HL-60 (cell line): ENCODE data around the gene DIP2C.

Experiments used
- DNase-seq, 2 experiments: peaks; one replicate each; pipeline ENCODE4 v3.0.0-alpha.2; 2010 to 2020; ENCODE audit warnings: low read depth in 1 of 2, low spot score in 1 of 2
- H3K27ac ChIP-seq: fragments of 250-450 bp; sonication (Bioruptor Pico); replicated peaks from 2 replicates; pipeline ENCODE4 v1.5.1; 2020; ENCODE audit warnings: mild to moderate bottlenecking, moderate library complexity
- H3K27me3 ChIP-seq: fragments of 250-450 bp; sonication (Bioruptor Pico); 2 replicates; pipeline ENCODE4 v1.5.1; 2021; ENCODE audit warnings: mild to moderate bottlenecking, moderate library complexity; ENCODE audit not compliant: insufficient read depth, poor library complexity, severe bottlenecking
- H3K4me3 ChIP-seq: replicated peaks from 2 replicates; pipeline ENCODE4 v1.5.1; 2011; ENCODE audit warnings: mild to moderate bottlenecking, control low read depth, low read length; ENCODE audit not compliant: insufficient read depth
- CTCF ChIP-seq: IDR thresholded peaks from one replicate; pipeline ENCODE4 v1.5.1; 2011; ENCODE audit warnings: low read length, control low read depth, inconsistent platforms; ENCODE audit not compliant: insufficient read depth
- GABPA ChIP-seq: IDR thresholded peaks from 2 replicates; pipeline ENCODE4 v1.6.1; 2012; ENCODE audit warnings: low read depth
- POLR2AphosphoS5 ChIP-seq: IDR thresholded peaks from 2 replicates; pipeline ENCODE4 v1.6.1; 2012; ENCODE audit warnings: low read depth
- REST ChIP-seq: IDR thresholded peaks from 2 replicates; pipeline ENCODE4 v1.6.1; 2012; ENCODE audit warnings: low read depth; ENCODE audit not compliant: insufficient replicate concordance
- SPI1 ChIP-seq: IDR thresholded peaks from 2 replicates; pipeline ENCODE4 v1.6.1; 2012; ENCODE audit warnings: low read depth, mild to moderate bottlenecking, borderline replicate concordance

The DIP2C gene

GRCh38 chr10:385571-386300, 303.7 kb downstream of the DIP2C start:
- TF ChIP-seq SPI1 (no peak), REST (no peak), POLR2AphosphoS5 (no peak)
- no peak overlapping the region for H3K4me3 ChIP-seq
- no peak for DNase-seq
- H3K27ac ChIP-seq = no peak overlapping the region
- no peaks in the 10 kb centered on the region for H3K27me3 ChIP-seq

GRCh38 chr10:384538-385305, 304.7 kb downstream of the DIP2C start:
- DNase-seq = no peak
- H3K27ac ChIP-seq = no peak overlapping the region
- H3K27me3 ChIP-seq = no peaks in the 10 kb centered on the region
- TF ChIP-seq GABPA (no peak), CTCF (no peak), SPI1 (no peak), POLR2AphosphoS5 (no peak), REST (no peak)
- H3K4me3 ChIP-seq = no peak overlapping the region

DNA sequence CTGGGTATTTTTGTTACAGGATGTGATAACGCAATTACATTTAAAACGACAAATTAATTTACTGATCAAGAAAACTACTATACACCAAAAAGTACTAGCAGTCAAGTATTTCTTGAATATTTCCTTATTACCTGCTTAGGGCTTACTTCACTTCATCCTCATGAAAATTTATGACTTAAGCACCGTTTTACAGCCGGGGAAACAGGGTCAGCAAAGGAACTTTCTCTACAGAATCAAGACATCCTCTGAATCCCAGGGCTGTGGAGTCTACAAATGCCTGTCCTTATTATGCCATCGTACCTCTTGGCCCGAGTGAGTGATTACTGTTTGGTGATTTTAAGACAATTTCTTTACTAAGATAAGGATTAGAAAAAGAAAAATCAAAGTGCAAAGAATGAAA, 305.9 kb downstream of the DIP2C start:
- no peak for DNase-seq
- no peak for TF ChIP-seq CTCF
- no peak for TF ChIP-seq SPI1
- no peak for TF ChIP-seq POLR2AphosphoS5
- no peak for TF ChIP-seq GABPA
- no peak for TF ChIP-seq REST
- Histone ChIP-seq H3K4me3 (no peak overlapping the region), H3K27ac (no peak overlapping the region), H3K27me3 (no peaks in the 10 kb centered on the region)
